ENCODE data around the gene FAM131B. TPM values are rescaled to one million over a fixed set of nuclear protein-coding genes. Genes with fewer than 3 reads are reported as not detected.

The FAM131B gene
- polyA plus RNA-seq, 12 donors, result 1.6 to 10.3 (median 2.1) TPM; not detected in 1

GRCh38 chr7:143360788-143361551, 1.5 kb downstream of the FAM131B start:
- no peak for DNase-seq

- no peak for DNase-seq
Observed at GRCh38 chr7:143359771-143360353, 2.7 kb downstream of the FAM131B start.

- no peak for DNase-seq
Observed at GRCh38 chr7:143358626-143359025, 3.9 kb downstream of the FAM131B start.

GRCh38 chr7:143356414-143357050, 6.0 kb downstream of the FAM131B start:
- DNase-seq, result no peak

GRCh38 chr7:143355450-143356385, 6.8 kb downstream of the FAM131B start:
- no peak for DNase-seq

DNA sequence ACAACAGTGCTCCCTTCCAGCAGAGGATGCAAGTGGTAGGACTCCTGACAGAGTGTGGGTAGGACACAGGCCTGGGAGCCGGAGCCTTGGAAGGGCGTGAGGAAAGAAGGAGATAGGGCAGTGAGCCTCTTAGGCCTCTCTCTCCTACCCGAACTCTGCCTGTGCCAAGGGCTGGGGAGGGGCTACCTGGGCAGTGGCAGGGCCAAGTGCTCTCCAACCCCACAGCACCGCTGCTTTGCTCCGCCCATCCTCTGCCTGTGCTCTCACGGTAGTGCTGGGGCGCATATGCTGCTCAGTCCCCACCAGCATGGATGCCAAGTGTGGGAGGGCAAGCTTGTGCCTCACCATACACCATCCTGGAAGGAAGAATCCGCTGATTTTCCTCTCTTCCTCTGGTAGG, 7.5 kb downstream of the FAM131B start:
- DNase-seq, result no peak

DNA sequence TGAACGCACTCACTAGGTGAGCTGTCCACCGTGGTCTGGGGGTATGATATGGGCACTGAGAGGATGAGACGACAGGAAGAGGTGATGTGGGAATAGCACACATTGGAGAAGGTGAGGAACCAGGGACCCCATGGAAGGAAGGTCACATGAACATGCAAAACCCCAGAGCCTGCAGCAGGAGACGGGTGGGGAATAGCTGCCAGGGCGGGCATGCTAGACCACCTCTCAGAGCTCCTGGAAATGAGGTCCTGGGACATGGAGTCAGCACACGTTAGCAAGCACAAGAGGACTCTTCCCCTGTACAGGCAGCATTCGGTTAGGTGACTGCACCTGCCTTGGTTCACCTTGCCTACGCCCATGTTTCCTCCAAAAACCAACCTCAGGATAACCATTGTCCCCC, 8.1 kb downstream of the FAM131B start:
- no peak for DNase-seq

DNA sequence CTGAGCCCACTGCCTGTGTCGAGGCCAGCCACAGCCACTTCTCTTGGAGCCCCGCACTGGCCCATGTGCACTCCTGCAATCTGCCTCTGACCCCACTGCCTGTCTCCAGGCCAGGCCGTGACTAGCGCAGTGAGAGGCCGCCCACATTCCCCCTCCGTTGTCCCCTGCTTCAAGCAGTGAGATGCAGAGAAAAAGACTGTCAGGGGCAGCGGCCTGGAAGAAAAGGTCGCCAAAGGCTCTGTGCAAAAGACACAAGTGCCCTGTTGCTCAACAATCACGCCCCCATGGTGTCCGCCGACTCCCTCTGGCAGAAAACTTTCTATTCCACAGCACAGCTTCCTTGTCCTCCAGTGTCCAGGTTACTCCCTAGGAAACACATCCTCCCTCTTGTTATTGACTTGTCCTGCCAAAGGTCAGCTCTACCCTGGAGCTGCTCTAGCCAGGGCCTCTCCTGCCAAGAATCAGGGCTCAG, 9.9 kb downstream of the FAM131B start:
- DNase-seq, result no peak

DNA sequence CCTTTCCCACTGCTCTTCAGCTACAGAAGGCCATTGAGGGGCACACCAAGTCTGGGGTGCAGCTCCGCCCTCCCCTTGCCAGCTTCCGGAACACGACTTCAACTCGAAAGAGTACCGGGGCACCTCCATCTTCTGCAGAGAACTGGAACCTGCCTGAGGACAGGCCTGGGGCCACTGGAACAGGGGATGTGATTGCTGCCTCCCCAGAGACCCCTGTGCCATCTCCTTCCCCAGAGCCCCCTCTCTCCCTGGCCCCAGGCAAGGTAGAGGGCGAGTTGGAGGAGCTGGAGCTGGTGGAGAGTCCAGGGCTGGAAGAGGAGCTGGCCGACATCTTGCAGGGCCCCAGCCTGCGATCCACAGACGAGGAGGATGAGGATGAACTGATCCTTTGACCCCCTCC, 10.9 kb downstream of the FAM131B start:
- DNase-seq, result no peak

DNA sequence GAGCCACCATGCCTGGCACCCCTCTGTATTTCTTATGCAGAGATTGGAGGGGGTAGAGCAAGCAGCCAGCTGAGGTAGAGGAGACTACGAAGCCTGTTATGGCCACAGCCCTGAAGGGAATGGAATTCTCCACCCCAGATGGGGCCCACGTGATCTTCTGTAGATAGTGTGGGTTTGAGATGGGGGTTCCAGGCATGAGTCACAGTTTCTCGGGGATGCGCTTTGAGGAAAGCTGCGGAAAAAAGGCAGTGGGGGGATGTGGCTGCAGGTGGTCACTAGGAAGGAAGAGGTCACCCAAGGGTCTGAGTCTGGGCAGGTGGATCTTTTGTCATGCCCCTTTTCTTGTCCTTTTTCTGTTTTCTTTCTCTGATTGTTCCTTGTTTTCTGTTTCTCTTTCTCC, 11.5 kb downstream of the FAM131B start:
- DNase-seq, result no peak

DNA sequence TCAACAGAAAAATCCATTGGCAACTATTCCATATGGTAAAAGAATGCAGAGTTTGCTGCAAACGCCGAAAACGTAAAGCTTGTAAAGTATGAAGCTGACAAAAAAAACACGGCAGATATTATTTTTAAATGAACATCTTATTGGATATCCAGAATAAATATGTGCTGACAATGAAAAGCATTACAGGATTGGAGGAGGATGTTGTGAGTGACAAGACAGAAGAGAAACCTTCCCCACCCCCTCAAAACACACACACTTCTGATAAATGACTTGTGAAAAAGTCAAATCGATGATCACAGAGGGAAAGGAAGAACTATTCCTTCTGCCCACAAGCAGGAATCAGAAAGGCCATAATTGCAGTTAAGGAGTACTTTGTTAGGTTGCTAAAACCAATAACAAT, 14.6 kb downstream of the FAM131B start:
- DNase-seq, result no peak

DNA sequence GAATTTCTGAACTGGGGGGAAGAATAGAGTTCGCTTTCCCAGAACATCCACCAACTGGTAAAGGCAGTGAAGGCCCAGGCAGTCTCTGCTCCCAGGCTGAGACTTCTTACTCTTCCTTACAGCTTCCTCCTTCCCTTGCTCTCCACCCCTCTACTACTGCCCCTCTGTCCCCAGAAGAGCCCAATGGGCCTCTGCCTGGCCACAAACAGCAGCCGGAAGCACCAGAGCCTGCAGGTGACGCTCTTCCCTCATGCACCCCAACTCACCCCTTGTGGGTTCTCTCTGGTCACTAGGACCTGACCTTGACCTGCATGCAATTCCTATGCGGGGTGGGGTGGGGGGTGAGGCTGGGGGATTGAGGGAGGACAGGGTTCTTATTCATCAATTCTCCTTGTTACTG, 16.5 kb downstream of the FAM131B start:
- no peak for DNase-seq

- DNase-seq, result no peak
Observed at GRCh38 chr7:143345428-143345900, 17.0 kb downstream of the FAM131B start.

GRCh38 chr7:143343596-143343995, 18.9 kb downstream of the FAM131B start:
- DNase-seq, result no peak

GRCh38 chr7:143341842-143342241, 20.7 kb downstream of the FAM131B start:
- DNase-seq, result no peak

DNA sequence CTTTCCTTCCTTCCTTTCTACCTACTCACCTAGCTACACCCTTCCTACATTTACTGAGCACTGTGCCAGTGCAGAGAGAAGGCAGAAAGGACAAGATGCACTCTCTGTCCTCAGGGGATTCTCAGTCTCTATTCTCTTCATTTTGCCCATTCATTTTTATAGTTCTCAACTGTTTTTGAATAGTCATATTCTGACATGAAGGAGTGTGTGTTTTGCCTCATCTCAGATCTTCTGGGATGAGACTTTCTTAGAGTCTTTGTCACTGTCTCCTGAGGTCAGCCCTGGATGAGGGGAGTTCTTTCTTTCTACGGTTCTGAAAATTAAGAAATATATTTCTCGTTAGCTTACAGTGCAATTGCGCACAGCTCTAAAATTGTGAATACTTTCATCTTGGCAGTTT, 25.3 kb downstream of the FAM131B start:
- no peak for DNase-seq

DNA sequence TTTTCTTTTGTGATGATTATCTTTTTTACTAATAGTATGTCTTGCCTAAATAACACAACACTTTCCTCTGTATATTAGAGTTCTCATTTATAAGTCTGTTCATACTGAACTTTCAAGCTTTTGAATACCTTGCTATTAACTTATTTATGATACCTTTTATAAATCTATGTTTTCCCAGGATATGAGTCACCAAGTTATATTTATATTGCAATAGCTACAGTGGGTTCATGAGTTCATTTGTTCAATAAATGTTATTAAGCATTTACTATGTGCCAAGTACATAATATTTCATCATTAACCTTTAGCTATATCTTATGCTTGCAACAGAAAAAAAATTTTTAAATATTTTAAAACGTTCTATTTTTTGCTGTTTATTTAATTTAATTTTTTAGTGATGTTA, 28.3 kb downstream of the FAM131B start:
- no peak for DNase-seq

GRCh38 chr7:143331179-143331801, 31.2 kb downstream of the FAM131B start:
- no peak for DNase-seq

GRCh38 chr7:143329471-143330170, 32.9 kb downstream of the FAM131B start:
- no peak for DNase-seq

- no peak for DNase-seq
Observed at GRCh38 chr7:143327903-143328302, 34.6 kb downstream of the FAM131B start.

DNA sequence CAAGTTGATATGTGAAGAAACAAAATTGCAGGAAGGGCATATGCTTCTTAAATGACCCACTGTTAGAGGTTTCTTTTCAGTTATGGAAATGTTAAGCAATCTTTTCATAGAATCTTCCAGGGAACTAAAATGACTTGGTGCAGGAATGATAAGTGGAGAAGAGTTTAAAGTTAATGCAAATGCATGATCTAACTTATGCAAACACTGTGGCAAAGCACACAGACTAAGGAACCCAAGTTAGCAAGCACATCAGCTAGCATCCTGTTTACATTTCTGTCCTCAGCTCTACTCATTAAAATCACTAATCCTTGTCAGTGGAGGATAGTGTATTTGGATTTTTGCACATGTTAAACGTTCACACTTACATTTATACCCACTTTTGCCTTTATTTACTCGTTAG, 37.3 kb downstream of the FAM131B start:
- no peak for DNase-seq
